Suprapubic skin (tissue), 4 donors: ENCODE measurements around the gene SF3B1. TPM values are rescaled to one million over a fixed set of nuclear protein-coding genes. Genes with fewer than 3 reads are reported as not detected.
A peak's percentile ranks its signal among the peaks of the same experiment; 100 is the strongest.
"Not testable (repeated sequence)": the region's sequence is repeated elsewhere in the genome, so short reads cannot be mapped to it uniquely, and the experiment has no call there.

Experiments used
- DNase-seq, 2 donors: peaks; one replicate each; pipeline ENCODE4 v3.0.0-alpha.2; 2019; ENCODE audit warnings: low spot score in 2 of 2
- H3K27ac ChIP-seq: fragments of 200-600 bp; sonication (generic); one replicate; pipeline ENCODE4 v1.5.1; 2019
- H3K27me3 ChIP-seq: fragments of 200-600 bp; sonication (generic); one replicate; pipeline ENCODE4 v1.5.1; 2019
- H3K36me3 ChIP-seq: fragments of 200-600 bp; sonication (generic); one replicate; pipeline ENCODE4 v1.5.1; 2019
- H3K4me1 ChIP-seq: fragments of 200-600 bp; sonication (generic); one replicate; pipeline ENCODE4 v1.5.1; 2019
- H3K4me3 ChIP-seq: fragments of 200-600 bp; sonication (generic); one replicate; pipeline ENCODE4 v1.5.1; 2019; ENCODE audit warnings: mild to moderate bottlenecking
- H3K9me3 ChIP-seq: fragments of 200-600 bp; sonication (generic); one replicate; pipeline ENCODE4 v1.5.1; 2019
- CTCF ChIP-seq, 2 donors: fragments of 200-600 bp in 1 of 2; fragments of 450-650 bp in 1 of 2; sonication (generic) in 1 of 2; IDR thresholded peaks; one replicate each; pipeline ENCODE4 v1.5.1; 2016 to 2019; ENCODE audit warnings: antibody characterized with exemption in 2 of 2, mild to moderate bottlenecking in 1 of 2, moderate library complexity in 1 of 2
- EP300 ChIP-seq: sonication (generic); formaldehyde crosslinking; IDR thresholded peaks from one replicate; pipeline ENCODE4 v1.6.1; 2017; ENCODE audit warnings: antibody characterized with exemption
- POLR2A ChIP-seq, 2 donors: fragments of 450-650 bp; IDR thresholded peaks; one replicate each; pipeline ENCODE4 v1.6.1; 2017; ENCODE audit warnings: antibody characterized with exemption in 2 of 2, mild to moderate bottlenecking in 2 of 2, moderate library complexity in 2 of 2
- POLR2AphosphoS5 ChIP-seq, 3 donors: sonication (generic); formaldehyde crosslinking; IDR thresholded peaks; one replicate each; pipeline ENCODE4 v1.6.1; 2017; ENCODE audit warnings: antibody characterized with exemption in 3 of 3
- WGBS: methylation state at CpG from one replicate; pipeline ENCODE4 v1.1.5; 2018; 5-methylcytosine and 5-hydroxymethylcytosine counted together
- total RNA-seq, 4 donors: library from RNA; depleted of rRNA; stranded (reverse); fragments of >200 nt; gene quantifications; one replicate each; pipeline ENCODE4 v1.1.0, GENCODE V29; 2016

Gene SF3B1
- total RNA-seq, 4 donors from 2014 or later, result 216 to 894 (median 222) TPM

GRCh38 chr2:197453914-197454398 lies 19.1 kb upstream of the SF3B1 start:
- H3K4me1 ChIP-seq, result peaks cover 36% of the 10 kb centered on the region
- no peaks in the 10 kb centered on the region for H3K9me3 ChIP-seq
- no peaks in the 10 kb centered on the region for H3K27me3 ChIP-seq
- H3K27ac ChIP-seq, result peak overlapping the region; percentile 99
- TF ChIP-seq EP300 (no peak), CTCF (IDR thresholded peaks at IDR 0.05) (no peak), POLR2AphosphoS5 (IDR thresholded peaks at IDR 0.05) (peak in 1 of 3 donors; percentile 12), POLR2A (IDR thresholded peaks at IDR 0.05) (peak; percentile 13 to 24)
- H3K36me3 ChIP-seq, result peaks cover under 1% of the 10 kb centered on the region
- peak in 1 of 2 donors; percentile 90 for DNase-seq
- 0% methylated on average over 11 of the region's 11 CpGs for WGBS
- H3K4me3 ChIP-seq, result peak overlapping the region; percentile 73

GRCh38 chr2:197453123-197453913 lies 18.5 kb upstream of the SF3B1 start, which contains the start of gene COQ10B:
Gene COQ10B, plus strand, starts transcription at chr2:197453552. Its CDS starts 9 bp downstream, at chr2:197453561.
- no peaks in the 10 kb centered on the region for H3K36me3 ChIP-seq
- peak; percentile 100 for DNase-seq
- WGBS, result 0% methylated on average over 35 of the region's 70 CpGs
- no peak for TF ChIP-seq EP300
- peak in 1 of 2 donors; percentile 42 for TF ChIP-seq CTCF (IDR thresholded peaks at IDR 0.05)
- TF ChIP-seq POLR2AphosphoS5 (IDR thresholded peaks at IDR 0.05), result peak; percentile 61 to 83 (median 70)
- peak; percentile 41 to 87 for TF ChIP-seq POLR2A (IDR thresholded peaks at IDR 0.05)
- H3K9me3 ChIP-seq, result no peaks in the 10 kb centered on the region
- H3K27me3 ChIP-seq, result no peaks in the 10 kb centered on the region
- H3K27ac ChIP-seq, result peak within 1 kb of the TSS; percentile 99
- peak within 1 kb of the TSS; percentile 73 for H3K4me3 ChIP-seq
- peaks cover 34% of the 10 kb centered on the region for H3K4me1 ChIP-seq

GRCh38 chr2:197452754-197453122 lies 17.9 kb upstream of the SF3B1 start:
- Histone ChIP-seq H3K9me3 (no peaks in the 10 kb centered on the region), H3K27ac (peak overlapping the region; percentile 99), H3K4me3 (peak overlapping the region; percentile 73), H3K4me1 (peaks cover 31% of the 10 kb centered on the region), H3K36me3 (no peaks in the 10 kb centered on the region), H3K27me3 (no peaks in the 10 kb centered on the region)
- no peak for DNase-seq
- TF ChIP-seq POLR2AphosphoS5 (IDR thresholded peaks at IDR 0.05), result no peak
- peak in 1 of 2 donors; percentile 66 for TF ChIP-seq POLR2A (IDR thresholded peaks at IDR 0.05)
- 3% methylated on average over 11 of the region's 11 CpGs for WGBS

GRCh38 chr2:197450935-197451358 lies 16.1 kb upstream of the SF3B1 start:
- not testable (repeated sequence) for H3K27me3 ChIP-seq, H3K36me3 ChIP-seq, H3K9me3 ChIP-seq, H3K4me3 ChIP-seq, H3K27ac ChIP-seq, DNase-seq
- H3K4me1 ChIP-seq, result peaks cover 22% of the 10 kb centered on the region
- WGBS, result 79% methylated on average over 6 of the region's 6 CpGs

- Histone ChIP-seq H3K4me3 (no peak overlapping the region), H3K4me1 (peaks cover 19% of the 10 kb centered on the region), H3K9me3 (no peaks in the 10 kb centered on the region), H3K27me3 (no peaks in the 10 kb centered on the region), H3K27ac (no peak overlapping the region), H3K36me3 (no peaks in the 10 kb centered on the region)
- no peak for DNase-seq
- WGBS, result 90% methylated on average over 15 of the region's 25 CpGs
- TF ChIP-seq CTCF (IDR thresholded peaks at IDR 0.05) (no peak), EP300 (no peak), POLR2A (IDR thresholded peaks at IDR 0.05) (no peak), POLR2AphosphoS5 (IDR thresholded peaks at IDR 0.05) (no peak)
These were observed 15.6 kb upstream of the SF3B1 start for GRCh38 chr2:197450465-197450864.

- Histone ChIP-seq H3K27ac (no peak overlapping the region), H3K27me3 (no peaks in the 10 kb centered on the region), H3K36me3 (no peaks in the 10 kb centered on the region), H3K4me1 (no peaks in the 10 kb centered on the region), H3K4me3 (no peak overlapping the region), H3K9me3 (no peaks in the 10 kb centered on the region)
- TF ChIP-seq EP300 (no peak), POLR2A (IDR thresholded peaks at IDR 0.05) (no peak), POLR2AphosphoS5 (IDR thresholded peaks at IDR 0.05) (no peak), CTCF (IDR thresholded peaks at IDR 0.05) (no peak)
- no peak for DNase-seq
These were observed 12.0 kb upstream of the SF3B1 start for GRCh38 chr2:197446844-197447243.
